Endothelial cell of umbilical vein (primary cell): ENCODE measurements around the gene ANAPC16. TPM values are rescaled to one million over a fixed set of nuclear protein-coding genes. Genes with fewer than 3 reads are reported as not detected.

Experiments
- BruUV-seq: library from RNA; stranded (reverse); fragments of 400-500 nt; replicated peaks from 2 replicates; lab custom pipeline; 2021; lab: Mats Ljungman, UMichigan
- CTCF ChIA-PET: fragments of 300-600, 350-600 bp; sonication (Branson Sonifier 250); formaldehyde crosslinking; loops from one replicate; lab custom pipeline; 2021; ENCODE audit warnings: antibody characterized with exemption, inconsistent platforms; lab: Charles Lee
- POLR2A ChIA-PET: fragments of 300-600, 350-600 bp; sonication (Branson Sonifier 250); formaldehyde crosslinking; loops from one replicate; lab custom pipeline; 2021; ENCODE audit warnings: antibody characterized with exemption, inconsistent platforms; lab: Charles Lee
- DNase-seq: peaks from one replicate; pipeline ENCODE4 v3.0.0-alpha.2; 2011; ENCODE audit warnings: low read depth, low spot score
- FAIRE-seq: peaks from 2 replicates; lab custom pipeline; 2011; peaks lifted over from hg19 to GRCh38; lab: Jason Lieb, UNC
- H2AFZ ChIP-seq: 2 replicates; pipeline ENCODE4 v1.6.0; 2012; ENCODE audit warnings: low read depth, low read length, control low read depth, inconsistent platforms
- H3K27ac ChIP-seq: 2 replicates; pipeline ENCODE4 v1.5.1; 2011; ENCODE audit warnings: low read depth, mild to moderate bottlenecking, control low read depth, low read length, moderate library complexity; ENCODE audit not compliant: insufficient read depth
- H3K27me3 ChIP-seq, 2 experiments: 2 replicates each; pipeline versions ENCODE4 v1.6.0 to v1.6.1; 2011; ENCODE audit warnings: low read length in 2 of 2, mixed read lengths in 1 of 2; ENCODE audit not compliant: control insufficient read depth in 2 of 2, insufficient read depth in 2 of 2
- H3K36me3 ChIP-seq, 2 experiments: 2 replicates in 1 of 2; 3 replicates in 1 of 2; pipeline ENCODE4 v1.5.1; 2011; ENCODE audit warnings: low read length in 2 of 2, mild to moderate bottlenecking in 1 of 2, moderate library complexity in 1 of 2; ENCODE audit not compliant: control insufficient read depth in 2 of 2, insufficient read depth in 2 of 2; ENCODE audit errors: extremely low read depth in 1 of 2
- H3K4me1 ChIP-seq: 3 replicates; pipeline ENCODE4 v1.5.1; 2011; ENCODE audit warnings: mild to moderate bottlenecking, low read length; ENCODE audit not compliant: control insufficient read depth, insufficient read depth; ENCODE audit errors: extremely low read depth
- H3K4me2 ChIP-seq: 2 replicates; pipeline ENCODE4 v1.6.1; 2011; ENCODE audit warnings: low read length, control low read depth, mixed read lengths; ENCODE audit not compliant: insufficient read depth
- H3K4me3 ChIP-seq, 3 experiments: fragments of 200-600 bp in 1 of 3; sonication (generic), shearing (Covaris generic) in 1 of 3; replicated peaks in 1 of 3; 2 replicates each; pipeline ENCODE4 v1.5.1; 2011 to 2016; ENCODE audit warnings: control low read depth in 3 of 3, low read length in 3 of 3, mild to moderate bottlenecking in 2 of 3, inconsistent platforms in 1 of 3, low read depth in 1 of 3, moderate library complexity in 1 of 3; ENCODE audit not compliant: insufficient read depth in 1 of 3
- H3K79me2 ChIP-seq: 2 replicates; pipeline ENCODE4 v1.6.0; 2012; ENCODE audit warnings: low read length, inconsistent platforms; ENCODE audit not compliant: control insufficient read depth, insufficient read depth
- H3K9ac ChIP-seq: replicated peaks from 2 replicates; pipeline ENCODE3; 2011; ENCODE audit warnings: low read length, control low read depth; ENCODE audit not compliant: insufficient read depth; ENCODE audit errors: extremely low read depth
- H3K9me1 ChIP-seq: replicated peaks from 3 replicates; pipeline ENCODE4 v1.6.0; 2011; ENCODE audit warnings: mild to moderate bottlenecking, low read length; ENCODE audit not compliant: control insufficient read depth, insufficient read depth; ENCODE audit errors: extremely low read depth
- H3K9me3 ChIP-seq: replicated peaks from 2 replicates; pipeline ENCODE4 v1.5.1; 2012; ENCODE audit warnings: low read length, inconsistent platforms; ENCODE audit not compliant: control insufficient read depth, insufficient read depth
- H4K20me1 ChIP-seq: replicated peaks from 2 replicates; pipeline ENCODE3; 2011; ENCODE audit warnings: mild to moderate bottlenecking, low read length; ENCODE audit not compliant: control insufficient read depth, insufficient read depth; ENCODE audit errors: extremely low read depth
- CTCF ChIP-seq, 2 donors: IDR thresholded peaks; 1 replicate in 1 of 2; 2 replicates in 1 of 2; pipeline ENCODE4 v1.5.1; 2011; ENCODE audit warnings: low read length in 2 of 2, mild to moderate bottlenecking in 2 of 2, moderate library complexity in 2 of 2, control low read depth in 1 of 2, inconsistent platforms in 1 of 2, low read depth in 1 of 2; ENCODE audit not compliant: insufficient read depth in 1 of 2; ENCODE audit errors: extremely low read depth in 1 of 2
- MAX ChIP-seq: IDR thresholded peaks from 2 replicates; pipeline ENCODE4 v1.6.1; 2011; ENCODE audit not compliant: insufficient read depth, insufficient read length
- POLR2AphosphoS5 ChIP-seq: IDR thresholded peaks from 2 replicates; pipeline ENCODE4 v1.6.1; 2012; ENCODE audit warnings: low read depth, mild to moderate bottlenecking, control low read depth, low read length, moderate library complexity; ENCODE audit not compliant: insufficient read depth
- dilution Hi-C: fragments of 300-500 bp; cut with MboI; formaldehyde crosslinking; loops from one replicate; pipeline ENCODE4 v1.15.0; 2019; ENCODE audit warnings: low sequenced_read_pairs; ENCODE audit not compliant: extremely low pct_ligation_motif_present
- intact Hi-C: fragments of 100-400 bp; cut with micrococcal nuclease; formaldehyde crosslinking; loops from one replicate; pipeline ENCODE4 v1.10.0; 2022
- polyA plus RNA-seq, 4 experiments: library from polyadenylated mRNA; depleted of rRNA in 3 of 4; stranded (reverse) in 3 of 4; unstranded in 1 of 4; fragments of >200 nt; gene quantifications; 2 replicates each; pipeline versions ENCODE4 v1.2.1 to v1.2.3, GENCODE V29; 2011 to 2012; ENCODE audit warnings: missing spikeins in 1 of 4
- total RNA-seq: library from RNA; stranded (reverse); gene quantifications from 2 replicates; pipeline ENCODE4 v1.2.3, GENCODE V29; 2021

ANAPC16 gene
- total and polyA plus RNA-seq, 2 donors (not counting 3 experiments of a cell fraction or from before 2014, with no cell fraction given): 38.1 to 44.4 TPM

- CTCF ChIA-PET: interaction anchor here (0.6 to 2.1 kb wide), 8 partner anchors 9 to 116 kb away, joined by 3 to 7 read pairs (median 3); no protein-coding TSS in a partner anchor
- dilution Hi-C loops: no loop called here
- no peak overlapping the region for H3K4me3 ChIP-seq
- no peak overlapping the region for H2AFZ ChIP-seq
- H3K9ac ChIP-seq: no peak overlapping the region
- intact Hi-C loops: no loop called here
- H3K4me2 ChIP-seq: no peak overlapping the region
- no peaks in the 10 kb centered on the region for H3K36me3 ChIP-seq
- no peak overlapping the region for H3K27ac ChIP-seq
- no TSS peak for BruUV-seq
- peaks cover 26% of the 10 kb centered on the region for H3K4me1 ChIP-seq
- FAIRE-seq (peak; percentile 69), DNase-seq (no peak)
- no peaks in the 10 kb centered on the region for H3K27me3 ChIP-seq
- H3K9me1 ChIP-seq: no peaks in the 10 kb centered on the region
- no peaks in the 10 kb centered on the region for H3K9me3 ChIP-seq
- POLR2A ChIA-PET: interaction anchor here (0.7 to 1.1 kb wide), 2 partner anchors 13 to 32 kb away, joined by 7 to 9 read pairs; no protein-coding TSS in a partner anchor
- H3K79me2 ChIP-seq: no peaks in the 10 kb centered on the region
- H4K20me1 ChIP-seq: no peaks in the 10 kb centered on the region
- TF ChIP-seq MAX: no peak
Measured at GRCh38 chr10:72241691-72242252, 26.0 kb downstream of the ANAPC16 start.

- Histone ChIP-seq H4K20me1 (no peaks in the 10 kb centered on the region), H3K4me3 (no peak overlapping the region), H3K9me1 (no peaks in the 10 kb centered on the region), H3K4me1 (peaks cover 33% of the 10 kb centered on the region), H3K9me3 (no peaks in the 10 kb centered on the region), H3K27ac (peak overlapping the region; percentile 15), H3K4me2 (peak overlapping the region; percentile 7), H3K9ac (no peak overlapping the region), H3K79me2 (no peaks in the 10 kb centered on the region), H3K36me3 (no peaks in the 10 kb centered on the region), H3K27me3 (no peaks in the 10 kb centered on the region), H2AFZ (peak overlapping the region; percentile 29)
- intact Hi-C loops: no loop called here
- CTCF ChIA-PET: interaction anchor here (1.1 to 2.1 kb wide), 4 partner anchors 10 to 117 kb away, joined by 3 to 7 read pairs (median 5); no protein-coding TSS in a partner anchor
- FAIRE-seq (peak; percentile 96), DNase-seq (peak; percentile 82)
- TF ChIP-seq CTCF (IDR thresholded peaks at IDR 0.05; ENCODE audit: extremely low read depth in 1 of 2, insufficient read depth in 1 of 2, low read depth in 1 of 2, low read length in 2 of 2) (no peak), POLR2AphosphoS5 (peak; percentile 38)
- BruUV-seq: no TSS peak
- POLR2A ChIA-PET: no interaction called here
- dilution Hi-C loops: no loop called here
Measured at GRCh38 chr10:72242675-72243074, 26.9 kb downstream of the ANAPC16 start.
